HG03039 (cell line): Measurements from ENCODE around the gene UBP1.
"Not testable (repeated sequence)": the region's sequence is repeated elsewhere in the genome, so short reads cannot be mapped to it uniquely, and the experiment has no call there.

Source experiments
- ATAC-seq: cut with Tn5 transposase; IDR thresholded peaks from one replicate; pipeline ENCODE4 v1.9.1; 2021; ENCODE audit warnings: mild to moderate bottlenecking, moderate library complexity; ENCODE audit not compliant: unreplicated experiment

The UBP1 gene

DNA sequence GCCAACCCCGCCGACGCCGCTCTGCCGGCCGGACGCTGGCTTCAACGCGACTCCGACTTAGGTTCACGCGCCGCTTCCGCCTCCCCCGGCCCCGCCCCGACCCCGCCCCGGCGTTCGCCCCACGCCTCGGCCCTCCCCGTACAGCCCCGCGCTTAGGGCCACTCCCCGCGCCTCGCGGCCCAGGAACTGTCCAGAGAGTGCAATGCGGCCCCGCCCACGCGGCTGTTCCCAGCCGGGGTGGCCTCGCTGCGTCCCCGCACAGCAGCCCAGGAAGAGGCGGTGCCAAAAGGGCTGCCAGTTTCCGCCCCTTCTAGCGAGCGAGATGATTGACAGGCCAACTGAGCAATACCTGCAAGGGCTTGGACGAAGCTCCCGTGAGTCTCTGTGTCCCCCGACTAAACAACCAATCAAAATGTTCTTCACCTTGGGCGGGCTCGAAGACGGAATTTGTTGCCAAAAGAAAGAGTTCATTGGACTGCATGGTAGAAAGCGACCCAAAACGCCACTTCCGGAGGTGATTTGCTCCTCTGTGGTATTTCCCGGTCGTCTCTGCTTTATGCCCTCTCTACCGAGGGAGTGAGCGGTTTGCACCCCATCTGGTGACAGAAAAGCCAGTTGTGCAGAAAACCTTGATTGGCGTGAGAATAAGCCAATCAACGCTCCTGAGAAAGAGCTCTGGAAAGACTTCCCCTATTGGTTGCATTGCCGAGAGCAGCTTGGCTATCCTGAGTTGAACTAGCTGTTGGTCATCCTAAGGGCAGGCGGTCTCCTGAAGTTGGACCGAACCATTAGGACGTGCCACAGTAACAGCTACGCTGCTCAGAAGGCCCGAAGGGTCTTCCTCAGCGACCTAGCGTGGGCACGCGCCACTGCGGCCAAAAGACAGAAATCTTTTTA, at the start of gene UBP1:
UBP1 (minus strand) TSS at position 78 of the 897 bp plus-strand sequence. CDS start 557 bp downstream, outside the sequence.
- peak; percentile 90 for ATAC-seq

DNA sequence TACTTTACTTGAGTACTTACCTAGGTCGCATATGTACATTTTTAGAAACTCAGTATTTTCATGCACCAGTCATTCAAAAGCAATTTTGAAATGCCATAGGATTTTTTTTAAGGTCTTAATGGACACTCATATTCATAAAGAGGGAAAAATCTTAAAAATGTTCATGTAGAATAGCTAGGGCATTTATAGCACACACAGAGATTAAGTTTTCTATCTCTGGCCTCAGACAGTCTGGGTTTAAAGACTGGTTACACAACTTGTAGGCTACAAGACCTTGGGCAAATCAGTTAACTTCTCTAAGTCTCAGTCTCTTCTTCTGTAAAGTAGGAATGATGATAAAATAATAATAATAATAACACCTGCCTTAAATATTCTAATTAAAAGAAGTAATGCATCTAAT, 48.5 kb upstream of the UBP1 start:
- no peak for ATAC-seq

- ATAC-seq = no peak
Measured at GRCh38 chr3:33488246-33488645, 48.0 kb upstream of the UBP1 start.

- ATAC-seq = no peak
Measured at GRCh38 chr3:33482111-33482521, 41.9 kb upstream of the UBP1 start.

DNA sequence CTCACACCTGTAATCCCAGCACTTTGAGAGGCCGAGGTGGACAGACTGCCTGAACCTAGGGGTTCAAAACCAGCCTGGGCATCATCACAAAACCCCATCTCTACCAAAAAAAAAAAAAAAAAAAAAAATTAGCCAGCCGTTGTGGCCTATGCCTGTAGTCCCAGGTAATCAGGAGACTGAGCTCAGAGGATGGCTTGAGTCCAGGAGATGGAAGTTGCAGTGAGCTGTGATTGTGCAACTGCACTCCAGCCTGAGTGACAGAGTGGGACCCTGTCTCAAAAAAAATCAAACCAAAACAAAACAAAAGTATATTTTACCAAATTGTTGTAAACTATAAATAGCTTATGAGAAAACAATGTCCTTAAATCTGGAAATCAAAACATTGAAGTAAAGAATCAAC, 34.7 kb upstream of the UBP1 start:
- ATAC-seq = no peak

DNA sequence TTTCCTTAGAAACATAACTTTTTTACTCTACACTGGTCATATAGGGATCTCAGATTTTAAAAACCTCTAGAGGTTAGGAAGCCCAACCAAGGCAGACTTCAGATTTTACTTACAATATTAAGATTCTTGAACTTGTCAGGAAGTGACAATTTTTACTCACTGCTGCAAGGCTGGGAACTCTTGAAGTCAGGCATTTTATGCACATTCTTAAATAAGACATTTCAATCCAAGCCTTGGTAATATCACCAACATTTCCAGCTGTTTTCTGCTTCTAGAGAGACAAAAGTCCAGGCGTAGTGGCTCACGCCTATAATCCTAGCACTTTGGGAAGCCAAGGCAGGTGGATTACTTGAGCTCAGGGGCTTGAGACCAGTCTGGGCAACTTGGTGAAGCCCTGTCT, 33.6 kb upstream of the UBP1 start:
- no peak for ATAC-seq

- ATAC-seq = no peak
Measured at GRCh38 chr3:33467786-33468185, 27.6 kb upstream of the UBP1 start.

GRCh38 chr3:33461097-33461496, 20.9 kb upstream of the UBP1 start:
- no peak for ATAC-seq

GRCh38 chr3:33459577-33459976, 19.4 kb upstream of the UBP1 start:
- ATAC-seq = not testable (repeated sequence)

DNA sequence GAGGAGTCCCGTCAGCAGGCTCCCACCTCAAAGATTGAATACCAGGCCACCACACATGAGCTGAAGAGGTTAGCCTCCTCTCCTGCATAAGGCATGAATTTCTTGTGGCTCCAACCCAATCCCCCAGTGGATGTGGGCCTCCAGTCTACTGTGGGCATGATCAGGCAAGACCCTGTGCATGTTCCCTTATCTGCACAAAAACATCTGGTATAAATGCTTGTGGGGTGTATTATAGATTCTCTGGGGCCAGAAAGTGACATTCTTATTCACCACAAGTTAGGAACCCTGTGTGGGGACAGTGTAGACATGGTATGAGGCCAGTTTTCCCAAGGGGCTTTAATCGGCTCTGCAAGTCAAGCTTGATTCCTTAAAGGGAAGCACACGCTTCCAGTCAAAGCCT, 18.2 kb upstream of the UBP1 start:
- no peak for ATAC-seq

- no peak for ATAC-seq
Measured at GRCh38 chr3:33456756-33457155, 16.6 kb upstream of the UBP1 start.

GRCh38 chr3:33453331-33453761, 13.1 kb upstream of the UBP1 start:
- ATAC-seq = no peak

GRCh38 chr3:33451994-33452393, 11.8 kb upstream of the UBP1 start:
- ATAC-seq = not testable (repeated sequence)

- no peak for ATAC-seq
Measured at GRCh38 chr3:33447958-33448357, 7.8 kb upstream of the UBP1 start.

- ATAC-seq = not testable (repeated sequence)
Measured at GRCh38 chr3:33447256-33447625, 7.0 kb upstream of the UBP1 start.

- ATAC-seq = no peak
Measured at GRCh38 chr3:33442190-33442589, 2.0 kb upstream of the UBP1 start.

DNA sequence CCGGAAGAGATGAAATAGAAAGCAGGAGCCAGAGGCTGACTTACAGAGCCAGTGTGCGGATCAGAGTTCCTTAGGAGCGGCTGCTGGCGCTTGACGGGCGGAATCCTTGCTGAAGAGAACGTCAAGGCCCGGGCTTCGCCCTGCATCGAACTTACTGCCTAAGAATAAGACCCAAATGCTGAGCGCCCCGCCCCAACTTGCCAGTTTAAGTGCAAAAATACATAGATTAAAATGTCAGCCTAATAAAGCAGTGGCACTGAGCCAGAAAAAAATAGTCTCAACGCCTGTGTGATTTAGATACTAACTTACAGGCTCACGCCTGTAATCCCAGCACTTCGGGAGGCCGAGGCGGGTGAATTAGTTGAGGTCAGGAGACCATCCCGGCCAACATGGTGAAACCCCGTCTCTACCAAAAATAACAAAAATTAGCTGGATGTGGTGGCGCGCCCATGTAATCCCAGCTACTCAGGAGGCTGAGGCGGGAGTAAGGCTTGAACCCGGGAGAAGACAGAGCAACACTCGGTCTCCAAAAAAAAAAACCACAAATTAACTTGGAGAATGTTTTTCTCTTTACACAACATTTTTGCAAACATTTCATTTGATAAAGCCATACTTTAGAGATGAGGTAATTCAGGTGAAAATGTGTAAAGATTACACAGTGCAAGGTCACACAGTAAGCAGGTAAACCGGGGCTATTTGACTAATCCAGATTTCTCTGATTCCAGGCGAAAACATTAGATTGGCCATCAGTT, 1.2 kb upstream of the UBP1 start:
- no peak for ATAC-seq

DNA sequence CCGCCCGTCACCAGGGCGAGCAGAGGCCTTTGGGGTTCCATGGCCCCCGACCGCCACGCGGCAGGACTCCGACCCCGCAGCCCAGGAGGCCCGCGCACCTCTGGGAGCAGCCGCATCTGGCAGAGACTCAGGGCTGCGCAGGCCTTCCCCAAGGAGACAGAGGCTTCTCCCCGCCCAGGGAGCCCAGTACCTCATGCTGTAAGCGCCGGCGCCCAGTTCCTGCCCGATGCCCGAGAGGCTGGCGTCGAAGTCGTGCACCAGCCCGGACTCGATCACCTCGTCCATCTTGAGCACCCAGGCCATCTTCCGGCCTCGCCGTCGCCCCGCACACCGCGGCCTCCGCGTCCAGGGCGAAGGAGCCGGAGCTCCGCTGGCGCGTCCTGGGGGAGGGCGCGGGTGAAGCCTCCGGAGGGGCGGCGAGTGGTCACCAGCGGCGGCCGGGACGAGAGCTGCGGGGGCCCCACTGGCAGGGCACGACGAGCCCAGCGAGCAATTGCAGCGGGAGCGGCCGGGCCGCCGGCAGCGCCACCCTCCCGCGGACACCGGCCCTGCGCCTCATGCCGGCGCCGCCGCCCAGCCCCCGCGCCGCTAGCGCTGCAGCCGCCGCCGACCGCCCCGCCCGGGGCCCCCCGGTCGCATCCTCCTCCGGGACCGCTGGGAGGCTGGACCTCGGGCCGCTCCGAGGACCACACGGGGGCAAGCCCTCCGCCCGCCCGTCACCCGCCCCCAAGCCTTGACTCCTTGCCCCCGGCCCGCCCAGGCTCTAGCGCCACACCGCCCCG, 468 bp downstream of the UBP1 start:
- peak; percentile 14 for ATAC-seq

DNA sequence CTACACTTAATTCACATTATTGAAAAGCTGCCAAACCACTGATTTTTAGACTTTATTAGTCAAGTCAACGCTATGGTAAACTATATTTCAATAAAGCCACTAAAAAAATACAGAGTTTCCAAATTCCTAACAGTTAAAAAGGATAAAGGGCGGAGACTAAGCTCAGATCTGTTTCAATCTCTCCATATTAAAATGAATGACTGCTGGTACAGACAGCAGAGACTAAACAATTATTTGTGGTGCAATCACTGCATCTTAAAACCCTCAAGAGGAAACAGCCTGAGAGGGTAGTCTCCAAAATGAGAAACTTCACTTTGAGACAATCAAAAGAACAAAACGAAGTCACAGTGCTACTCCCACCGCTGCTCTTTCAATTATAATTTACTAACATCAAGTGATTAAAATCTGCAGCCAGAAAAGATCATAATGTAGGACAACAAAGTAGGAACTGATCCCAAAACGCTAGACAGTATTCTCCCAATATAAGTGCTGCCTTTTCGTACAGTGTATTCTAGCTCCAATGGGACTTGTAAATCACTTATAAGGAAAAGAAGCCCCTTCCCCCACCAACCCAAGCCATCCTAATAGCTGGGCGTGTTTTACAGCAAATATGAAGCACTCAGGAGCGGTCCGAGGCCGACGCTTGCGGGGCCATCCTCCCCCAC, 1.2 kb downstream of the UBP1 start:
- no peak for ATAC-seq

DNA sequence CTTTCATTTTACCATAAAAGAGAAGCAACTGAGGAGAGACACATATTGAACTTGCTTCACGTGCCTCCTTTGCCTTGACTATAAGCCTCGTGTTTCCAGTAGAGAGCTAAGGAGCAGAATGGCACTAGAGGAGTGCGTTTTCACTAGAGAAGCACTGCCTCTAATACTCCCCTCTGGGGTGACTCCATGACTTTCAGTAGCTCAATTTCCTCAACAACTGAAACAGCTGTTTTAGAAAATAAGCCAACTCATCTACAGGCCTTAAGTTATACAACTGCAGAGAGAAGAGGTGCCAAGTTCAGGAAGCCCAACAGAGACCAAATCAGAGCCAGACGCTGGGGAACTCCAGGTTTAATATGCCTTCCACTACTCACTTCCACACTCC, 1.9 kb downstream of the UBP1 start:
- no peak for ATAC-seq
